GM20431 (cell line): ENCODE data around the gene ZNF174.

Experiments
- in situ Hi-C: fragments of 300-500 bp; cut with MseI, MboI; formaldehyde crosslinking; loops from one replicate; pipeline ENCODE4 v1.15.0; 2020; ENCODE audit warnings: low sequenced_read_pairs; ENCODE audit not compliant: unreplicated experiment

ZNF174 gene

DNA sequence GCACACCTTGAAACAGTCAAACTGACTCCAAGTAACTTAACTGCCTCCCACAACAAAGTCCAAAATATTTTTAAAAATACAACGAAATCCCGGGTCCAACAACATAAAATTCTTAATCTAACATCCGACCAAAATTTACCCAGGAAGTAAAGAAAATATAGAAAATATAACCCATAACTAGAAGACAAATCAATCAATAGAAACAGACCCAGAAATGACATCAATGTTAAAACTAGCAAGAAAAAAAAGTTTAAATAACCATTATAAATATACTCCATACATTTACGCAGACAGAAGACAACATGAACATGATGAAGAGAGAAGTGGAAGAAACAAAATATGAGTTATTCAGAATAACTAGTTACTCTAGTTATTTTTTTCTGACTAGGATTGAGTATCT is 38.6 kb downstream of the ZNF174 start:
- in situ Hi-C loops = no loop called here

DNA sequence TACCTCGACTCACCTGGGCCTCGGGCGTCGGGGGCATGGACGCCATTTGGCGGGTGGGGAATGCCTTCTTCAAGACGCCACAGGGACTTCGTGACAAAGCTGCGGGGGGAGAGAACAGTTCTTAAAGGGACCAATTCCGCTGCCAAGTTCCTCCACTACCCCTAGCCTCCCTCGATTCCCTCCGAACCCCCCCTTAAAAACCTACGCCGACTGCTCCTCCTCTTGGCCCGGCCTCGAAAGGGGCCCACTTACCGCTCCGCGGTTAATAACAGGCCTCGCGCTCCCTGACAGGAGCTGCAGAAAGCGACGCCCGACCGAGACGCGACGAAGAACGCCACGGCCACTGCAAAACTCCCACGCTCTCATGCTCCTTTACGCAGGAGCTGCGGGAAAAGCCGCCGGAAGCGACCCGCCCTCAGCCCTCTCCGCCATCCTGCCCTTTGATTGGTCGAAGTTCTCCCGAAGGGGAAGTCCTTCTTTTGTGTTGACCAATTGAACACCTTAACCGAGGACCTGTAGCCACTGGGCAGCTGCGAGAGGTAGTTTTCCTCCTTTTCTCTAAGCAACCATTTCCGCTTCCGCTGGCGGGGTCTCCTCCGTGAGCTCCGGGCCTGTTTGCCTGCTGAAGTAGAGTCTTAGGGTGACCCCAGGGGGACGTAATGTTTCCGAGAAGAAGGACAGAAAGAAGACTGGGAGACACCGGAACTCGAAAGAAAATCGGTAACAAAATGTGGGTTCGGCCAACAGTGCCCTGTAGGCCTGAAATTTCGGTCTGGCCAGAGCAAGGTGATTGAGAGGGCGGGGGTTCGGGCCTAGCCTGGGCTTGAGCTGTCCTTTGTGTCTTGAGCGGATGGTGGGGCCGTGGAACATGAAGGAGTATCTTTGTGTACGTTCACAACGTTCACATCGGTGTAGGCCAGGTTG is 42.4 kb downstream of the ZNF174 start, which contains the start of the genes NAA60 and ZNF597:
TSS of gene NAA60 (plus strand) at position 573 of the 924 bp plus-strand sequence. CDS start 32,548 bp downstream, outside the sequence.
TSS of gene ZNF597 (minus strand) at position 397 of the 924 bp plus-strand sequence. CDS start at position 46, 351 bp downstream.
- in situ Hi-C loops = no loop called here

DNA sequence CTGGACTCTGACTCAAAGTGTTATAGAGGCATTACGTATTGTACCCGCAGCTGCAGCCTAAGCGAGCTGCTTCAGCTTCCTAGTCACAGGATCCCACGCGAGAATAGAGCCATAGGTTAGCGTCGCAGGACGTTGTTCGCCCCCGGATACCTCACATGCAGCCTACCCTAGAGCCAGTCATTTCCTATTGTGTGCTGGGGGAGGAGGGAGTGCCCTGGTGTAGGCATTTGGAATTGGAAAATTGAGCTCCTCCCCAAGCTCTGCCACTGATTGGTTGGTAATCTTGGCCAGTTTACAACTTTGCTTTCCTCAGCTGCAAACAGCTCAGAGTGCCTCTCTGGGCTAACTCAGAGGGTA is 43.0 kb downstream of the ZNF174 start:
- in situ Hi-C loops = no loop called here

DNA sequence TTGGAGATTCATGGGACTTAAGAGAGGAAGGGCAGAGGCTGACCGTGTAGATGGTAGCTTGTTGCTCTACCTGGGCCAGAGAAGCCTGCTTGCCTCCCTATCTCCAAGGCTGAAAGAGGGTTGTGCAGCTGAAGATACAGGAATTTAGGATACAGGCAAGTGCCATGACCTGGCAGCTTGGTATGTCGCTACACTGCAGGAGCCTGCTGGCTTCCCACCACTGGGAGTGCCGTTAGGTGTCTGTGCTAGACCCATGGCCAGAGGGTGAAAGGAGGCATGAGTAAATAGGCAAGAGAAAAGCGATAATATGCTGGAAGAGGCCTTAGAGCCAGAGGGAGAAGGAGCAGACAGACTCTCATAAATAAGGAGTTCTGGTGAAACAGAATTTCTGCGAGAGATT is 53.1 kb downstream of the ZNF174 start:
- in situ Hi-C loops = no loop called here

DNA sequence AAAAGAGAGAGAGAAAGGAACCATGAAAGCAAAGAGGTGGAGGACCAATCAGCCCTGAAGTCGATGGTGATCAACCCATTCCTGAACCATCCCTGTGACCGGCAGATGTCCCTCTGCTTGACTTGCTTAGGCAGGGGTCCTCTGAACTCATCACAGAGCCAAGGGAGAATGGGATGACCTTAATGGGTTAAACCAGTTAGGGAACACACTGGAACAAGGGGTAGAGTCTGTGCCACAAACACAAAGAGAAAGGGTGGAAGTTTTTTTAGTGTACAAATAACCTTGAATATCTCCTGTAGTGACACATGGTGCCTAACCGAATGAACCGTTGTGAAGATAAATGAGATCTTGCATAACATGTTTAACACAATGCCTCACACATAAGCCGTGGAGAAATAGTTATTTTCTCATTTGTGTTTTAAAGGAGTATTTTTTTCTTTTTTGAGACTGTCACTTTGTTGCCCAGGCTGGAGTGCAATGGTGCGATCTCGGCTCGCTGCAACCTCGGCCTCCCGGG is 53.7 kb downstream of the ZNF174 start:
- in situ Hi-C loops = no loop called here

DNA sequence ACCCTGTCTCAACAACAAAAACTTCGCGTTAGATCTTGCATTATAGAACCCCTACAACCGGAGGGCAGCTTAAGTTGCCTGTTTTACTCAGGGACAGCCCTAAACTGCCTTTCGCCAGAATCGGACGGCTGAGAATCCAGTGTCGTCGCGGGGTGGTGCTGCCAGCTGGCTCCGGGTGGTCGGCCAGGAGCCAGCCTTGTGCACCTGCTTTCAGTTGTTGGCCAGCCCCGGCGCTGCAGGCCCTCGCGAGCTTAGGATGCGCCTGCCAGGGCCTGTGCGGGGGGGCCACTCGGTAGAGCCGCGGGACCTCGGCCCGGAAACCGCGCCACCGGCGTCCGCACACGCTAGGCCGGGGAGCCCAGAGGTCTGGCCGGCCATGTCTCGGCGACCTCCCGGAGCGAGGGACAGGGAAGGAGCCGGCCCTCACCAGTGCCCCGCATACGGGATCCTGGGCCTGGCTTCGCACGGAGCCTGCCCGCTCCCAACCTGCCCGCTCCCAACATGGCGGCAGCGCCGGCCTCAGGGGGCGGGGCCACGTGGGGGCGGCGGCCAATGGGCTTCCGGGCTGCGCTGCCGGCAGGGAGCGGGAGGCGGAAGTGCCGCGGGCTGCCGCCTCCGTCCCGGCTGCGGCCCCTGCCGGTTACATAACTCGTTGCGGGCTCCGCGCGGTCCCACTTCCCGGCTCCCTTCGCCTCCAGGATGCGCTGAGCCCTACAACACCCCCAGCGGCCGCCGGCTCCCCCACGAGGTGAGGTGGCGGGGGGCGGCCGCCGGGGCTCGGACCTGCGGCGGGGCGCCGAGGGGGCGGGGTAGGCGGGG is 56.6 kb downstream of the ZNF174 start:
- in situ Hi-C loops = no loop called here

DNA sequence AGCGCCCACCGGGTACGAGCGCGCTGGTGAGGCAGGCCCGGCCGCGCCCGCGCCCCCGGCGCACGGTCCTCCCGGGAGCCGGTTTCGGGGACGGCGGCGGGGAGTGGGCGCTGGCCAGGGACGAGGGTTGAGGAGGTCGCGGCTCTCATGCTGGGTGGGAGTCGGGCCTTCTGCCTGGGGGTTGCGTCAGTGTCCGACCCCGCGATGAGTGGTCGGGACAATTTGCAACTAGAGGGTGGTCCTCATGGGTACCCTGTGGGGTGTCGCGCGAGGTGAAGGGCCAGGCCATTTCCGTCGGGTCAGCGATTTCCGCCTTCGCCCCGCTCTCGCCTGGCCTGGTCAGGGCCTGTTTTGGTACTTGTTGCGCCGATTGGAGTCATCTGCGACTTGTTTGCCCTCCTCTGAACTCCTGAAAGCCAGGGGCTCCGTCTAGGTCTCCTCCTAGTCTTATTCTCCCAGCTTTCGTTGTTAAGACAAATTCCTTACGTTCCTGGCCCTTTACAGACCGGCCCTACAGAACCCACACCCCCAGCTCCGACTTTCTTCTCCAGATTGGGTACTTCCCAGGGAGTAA is 57.4 kb downstream of the ZNF174 start:
- in situ Hi-C loops = no loop called here

DNA sequence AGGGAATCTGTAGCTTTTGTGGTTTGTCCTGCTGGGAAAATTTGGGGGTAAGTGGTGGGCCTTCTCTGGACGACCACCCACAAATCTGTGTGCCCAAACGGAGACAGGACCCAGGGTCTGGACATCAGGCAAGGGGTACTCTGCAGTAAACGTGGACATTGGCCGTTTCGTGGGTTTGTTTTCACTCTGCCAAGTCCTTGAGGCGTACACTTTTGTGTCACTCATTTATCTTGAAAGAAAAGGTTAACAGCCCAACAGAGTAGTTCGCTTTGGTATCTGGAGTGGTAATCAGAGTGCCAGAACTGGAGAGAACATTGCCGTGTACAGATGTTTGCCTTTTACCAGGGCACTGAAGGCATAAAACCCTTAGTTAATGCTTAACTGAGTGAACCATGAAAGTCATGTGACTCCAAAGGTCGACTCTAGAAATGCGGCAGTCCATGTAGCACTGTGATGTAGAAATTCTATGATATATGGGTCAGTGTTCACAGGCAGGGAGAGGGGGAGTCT is 57.9 kb downstream of the ZNF174 start:
- in situ Hi-C loops = no loop called here
